H1 (cell line): ENCODE data around the gene SPR. TPM values are rescaled to one million over a fixed set of nuclear protein-coding genes. Genes with fewer than 3 reads are reported as not detected.

Experiments used
- CTCF ChIA-PET: fragments of 300-600 bp; sonication (Branson Sonifier 250); formaldehyde crosslinking; loops from one replicate; lab custom pipeline; 2021; ENCODE audit not compliant: partially characterized antibody; lab: Charles Lee
- POLR2A ChIA-PET: fragments of 300-600 bp; sonication (Branson Sonifier 250); formaldehyde crosslinking; loops from one replicate; lab custom pipeline; 2021; ENCODE audit warnings: inconsistent platforms; ENCODE audit not compliant: partially characterized antibody; lab: Charles Lee
- DNase-seq, 2 experiments: peaks; one replicate each; pipeline versions ENCODE4 v3.0.0 to v3.0.0-alpha.2; 2010 to 2022; ENCODE audit warnings: low spot score in 2 of 2, low read depth in 1 of 2, mixed read lengths in 1 of 2
- FAIRE-seq: peaks from 2 replicates; lab custom pipeline; 2011; peaks lifted over from hg19 to GRCh38; lab: Jason Lieb, UNC
- H2AFZ ChIP-seq: 2 replicates; pipeline ENCODE4 v1.8.1; 2012; ENCODE audit warnings: low read length, inconsistent platforms
- H2AK5ac ChIP-seq: 2 replicates; pipeline ENCODE4 v1.6.1; 2013; ENCODE audit warnings: low read depth, low read length
- H2BK120ac ChIP-seq: replicated peaks from 2 replicates; pipeline ENCODE3; 2013; ENCODE audit warnings: low read depth, low read length, inconsistent platforms
- H2BK12ac ChIP-seq: 2 replicates; pipeline ENCODE4 v1.6.1; 2013; ENCODE audit warnings: low read depth, low read length
- H2BK15ac ChIP-seq: 2 replicates; pipeline ENCODE4 v1.6.1; 2013; ENCODE audit warnings: low read length
- H2BK20ac ChIP-seq: 2 replicates; pipeline ENCODE4 v1.6.1; 2013; ENCODE audit warnings: low read length
- H2BK5ac ChIP-seq: 2 replicates; pipeline ENCODE4 v1.6.1; 2013; ENCODE audit warnings: low read depth, low read length
- H3K14ac ChIP-seq: 2 replicates; pipeline ENCODE4 v1.6.1; 2013; ENCODE audit warnings: inconsistent platforms; ENCODE audit not compliant: insufficient read length
- H3K18ac ChIP-seq: 2 replicates; pipeline ENCODE4 v1.6.1; 2013; ENCODE audit warnings: low read length; ENCODE audit errors: extremely low read depth
- H3K23ac ChIP-seq: 2 replicates; pipeline ENCODE4 v1.6.1; 2013; ENCODE audit warnings: inconsistent platforms; ENCODE audit not compliant: insufficient read length
- H3K23me2 ChIP-seq: 2 replicates; pipeline ENCODE4 v1.6.1; 2013; ENCODE audit warnings: low read depth, low read length
- H3K27ac ChIP-seq: 2 replicates; pipeline ENCODE4 v1.6.1; 2011; ENCODE audit warnings: low read depth, low read length, inconsistent platforms
- H3K27me3 ChIP-seq, 4 experiments: replicated peaks in 1 of 4; 1 replicate in 1 of 4; 2 replicates in 3 of 4; pipeline versions ENCODE4 v1.6.1 to v1.8.1; 2011 to 2013; ENCODE audit warnings: low read length in 3 of 4, mild to moderate bottlenecking in 3 of 4, inconsistent platforms in 2 of 4, mixed read lengths in 2 of 4, moderate library complexity in 1 of 4; ENCODE audit not compliant: control insufficient read depth in 3 of 4, insufficient read depth in 3 of 4; ENCODE audit errors: extremely low read depth in 1 of 4
- H3K36me3 ChIP-seq, 4 experiments: 2 replicates each; pipeline versions ENCODE4 v1.6.1 to v1.8.1; 2011 to 2013; ENCODE audit warnings: mild to moderate bottlenecking in 4 of 4, low read length in 3 of 4, moderate library complexity in 2 of 4, control low read depth in 1 of 4, inconsistent platforms in 1 of 4; ENCODE audit not compliant: insufficient read depth in 4 of 4, control insufficient read depth in 2 of 4
- H3K4ac ChIP-seq: replicated peaks from 2 replicates; pipeline ENCODE3; 2013; ENCODE audit warnings: low read length, low read depth, mixed read lengths, inconsistent platforms; ENCODE audit not compliant: insufficient read length
- H3K4me1 ChIP-seq, 4 experiments: replicated peaks in 1 of 4; 1 replicate in 1 of 4; 2 replicates in 3 of 4; pipeline versions ENCODE4 v1.6.1 to v1.8.1; 2011 to 2013; ENCODE audit warnings: low read length in 3 of 4, inconsistent platforms in 2 of 4, mixed read lengths in 1 of 4; ENCODE audit not compliant: insufficient read depth in 4 of 4, control insufficient read depth in 3 of 4
- H3K4me2 ChIP-seq, 2 experiments: 2 replicates each; pipeline versions ENCODE4 v1.6.1 to v1.8.1; 2011 to 2013; ENCODE audit warnings: low read depth in 2 of 2, low read length in 2 of 2, control low read depth in 1 of 2, inconsistent platforms in 1 of 2, mild to moderate bottlenecking in 1 of 2; ENCODE audit not compliant: insufficient read depth in 1 of 2
- H3K4me3 ChIP-seq, 4 experiments: fragments of 200-600, 300-600 bp in 1 of 4; sonication (generic), shearing (Covaris generic), sonication (Bioruptor Twin) in 1 of 4; 2 replicates each; pipeline versions ENCODE4 v1.5.1 to v1.8.1; 2011 to 2016; ENCODE audit warnings: low read length in 4 of 4, low read depth in 3 of 4, control low read depth in 2 of 4, inconsistent platforms in 2 of 4, mild to moderate bottlenecking in 2 of 4, mixed read lengths in 1 of 4, moderate library complexity in 1 of 4; ENCODE audit not compliant: insufficient read depth in 2 of 4; ENCODE audit errors: extremely low read depth in 1 of 4
- H3K56ac ChIP-seq: replicated peaks from 2 replicates; pipeline ENCODE3; 2013; ENCODE audit warnings: low read depth, mild to moderate bottlenecking, mixed read lengths, low read length, inconsistent platforms; ENCODE audit not compliant: insufficient read length
- H3K79me1 ChIP-seq: 2 replicates; pipeline ENCODE4 v1.6.1; 2013; ENCODE audit warnings: low read depth, low read length, control low read depth
- H3K79me2 ChIP-seq, 2 experiments: 2 replicates each; pipeline versions ENCODE4 v1.6.1 to v1.8.1; 2012 to 2013; ENCODE audit warnings: low read length in 2 of 2, mild to moderate bottlenecking in 2 of 2, inconsistent platforms in 1 of 2; ENCODE audit not compliant: insufficient read depth in 2 of 2, control insufficient read depth in 1 of 2
- H3K9ac ChIP-seq, 4 experiments: replicated peaks in 1 of 4; 1 replicate in 1 of 4; 2 replicates in 3 of 4; pipeline versions ENCODE4 v1.6.1 to v1.8.1; 2011 to 2013; ENCODE audit warnings: low read depth in 3 of 4, low read length in 3 of 4, control low read depth in 2 of 4, mild to moderate bottlenecking in 2 of 4, moderate library complexity in 2 of 4, inconsistent platforms in 1 of 4; ENCODE audit errors: extremely low read depth in 1 of 4
- H3K9me3 ChIP-seq, 2 experiments: 2 replicates each; pipeline versions ENCODE4 v1.6.1 to v1.8.1; 2012 to 2013; ENCODE audit warnings: mild to moderate bottlenecking in 2 of 2, moderate library complexity in 2 of 2, control low read depth in 1 of 2, inconsistent platforms in 1 of 2, low read depth in 1 of 2, low read length in 1 of 2, mixed read lengths in 1 of 2; ENCODE audit not compliant: insufficient read depth in 2 of 2
- H4K20me1 ChIP-seq, 2 experiments: replicated peaks in 1 of 2; 2 replicates each; pipeline versions ENCODE3 to v1.8.1; 2011 to 2013; ENCODE audit warnings: inconsistent platforms in 2 of 2, low read length in 2 of 2, mild to moderate bottlenecking in 1 of 2; ENCODE audit not compliant: insufficient read depth in 2 of 2, control insufficient read depth in 1 of 2
- H4K5ac ChIP-seq: 2 replicates; pipeline ENCODE4 v1.6.1; 2013; ENCODE audit warnings: low read length, low read depth, mixed read lengths, inconsistent platforms; ENCODE audit not compliant: insufficient read length
- H4K8ac ChIP-seq: 2 replicates; pipeline ENCODE4 v1.8.0; 2013; ENCODE audit warnings: mild to moderate bottlenecking, moderate library complexity, low read length, inconsistent platforms; ENCODE audit not compliant: insufficient read depth; ENCODE audit errors: extremely low read depth
- H4K91ac ChIP-seq: replicated peaks from 2 replicates; pipeline ENCODE3; 2013; ENCODE audit warnings: low read length, mixed read lengths, inconsistent platforms; ENCODE audit not compliant: insufficient read length
- CHD2 ChIP-seq: IDR thresholded peaks from 2 replicates; pipeline ENCODE4 v1.6.1; 2012; ENCODE audit warnings: low read length, improper control_type of control experiment
- CREB1 ChIP-seq: IDR thresholded peaks from 2 replicates; pipeline ENCODE4 v1.6.1; 2012; ENCODE audit warnings: inconsistent platforms
- JUN ChIP-seq: IDR thresholded peaks from 2 replicates; pipeline ENCODE4 v1.6.1; 2011; ENCODE audit warnings: low read depth, mild to moderate bottlenecking, improper control_type of control experiment, low read length
- NANOG ChIP-seq: IDR thresholded peaks from 2 replicates; pipeline ENCODE4 v1.6.1; 2011; ENCODE audit warnings: low read length, low read depth, mild to moderate bottlenecking, inconsistent platforms; ENCODE audit not compliant: insufficient read depth, poor library complexity, severe bottlenecking
- SIRT6 ChIP-seq: IDR thresholded peaks from one replicate; pipeline ENCODE4 v1.7.1; 2012; ENCODE audit warnings: low read length, inconsistent platforms
- TAF1 ChIP-seq: IDR thresholded peaks from 2 replicates; pipeline ENCODE4 v1.6.1; 2011; ENCODE audit warnings: mild to moderate bottlenecking, low read depth, low read length
- WGBS, 2 experiments: shearing (Covaris generic) in 1 of 2; methylation state at CpG; one replicate each; pipeline versions ENCODE4 v1.1.6 to v1.1.7; 2013 to 2015; ENCODE audit warnings: low lambda C conversion rate in 2 of 2, mixed read lengths in 2 of 2, inconsistent platforms in 1 of 2, low coverage in 1 of 2, missing lambda C conversion rate in 1 of 2; ENCODE audit not compliant: insufficient replicate concordance in 2 of 2, insufficient coverage in 1 of 2, insufficient read length in 1 of 2; ENCODE audit errors: extremely low coverage in 1 of 2, missing lambda C conversion rate in 1 of 2; 5-methylcytosine and 5-hydroxymethylcytosine counted together
- polyA plus RNA-seq, 7 experiments: library from polyadenylated mRNA; depleted of rRNA in 3 of 7; stranded (reverse) in 5 of 7; unstranded in 2 of 7; fragments of >200 nt in 5 of 7; fragments of 200-250 nt in 2 of 7; gene quantifications; 1 replicate in 5 of 7; 2 replicates in 1 of 7; 4 replicates in 1 of 7; pipeline versions ENCODE4 v1.2.1 to v1.2.3, GENCODE V29; 2011 to 2013; ENCODE audit warnings: missing spikeins in 2 of 7, mixed read lengths in 2 of 7
- total RNA-seq: library from RNA; stranded (reverse); fragmentation: NEBNext Ultra II Directional; extraction: Animal tissue kit (Norgen Biotek cat#: 25700); gene quantifications from 2 replicates; pipeline ENCODE4 v1.2.1, GENCODE V29; 2021

Gene SPR
- total and polyA plus RNA-seq, 2 of the 8 experiments (the other 6 are each of a cell fraction or from before 2014, with no cell fraction given), result 4.5 to 11.5 TPM

GRCh38 chr2:72846171-72847095, 40.8 kb upstream of the SPR start:
- POLR2A ChIA-PET, result interaction anchor here (0.6 kb wide), 1 partner anchor 81 kb away, joined by 4 read pairs; no protein-coding TSS in a partner anchor
- H3K23ac ChIP-seq, result no peak overlapping the region
- no peak overlapping the region for H3K4me3 ChIP-seq
- H3K9ac ChIP-seq, result no peak overlapping the region
- no peaks in the 10 kb centered on the region for H3K79me2 ChIP-seq
- H2AFZ ChIP-seq, result no peak overlapping the region
- H3K14ac ChIP-seq, result no peak overlapping the region
- H2BK12ac ChIP-seq, result no peak overlapping the region
- H3K27me3 ChIP-seq, result no peaks in the 10 kb centered on the region; a peak in 1 of 7 replicates
- CTCF ChIA-PET, result interaction anchor here (0.6 to 1.8 kb wide), 12 partner anchors 13 to 331 kb away, joined by 3 to 6 read pairs (median 3); no protein-coding TSS in a partner anchor
- H2AK5ac ChIP-seq, result no peak overlapping the region
- no peaks in the 10 kb centered on the region for H3K79me1 ChIP-seq
- FAIRE-seq, result no peak
- no peaks in the 10 kb centered on the region for H3K36me3 ChIP-seq
- 89% methylated on average over 4 of the region's 6 CpGs; no CpG with 5 or more reads in 1 of the 2 experiments for WGBS, 2 experiments
- no peak overlapping the region for H3K27ac ChIP-seq
- no peak for TF ChIP-seq JUN
- TF ChIP-seq CHD2, result no peak
- no peak for TF ChIP-seq NANOG
- no peak for TF ChIP-seq SIRT6
- no peak for TF ChIP-seq CREB1
- TF ChIP-seq TAF1, result no peak
- no peak for DNase-seq
- no peak overlapping the region for H3K4ac ChIP-seq
- H3K23me2 ChIP-seq, result no peaks in the 10 kb centered on the region; the same call in 1 of the 2 replicates
- no peaks in the 10 kb centered on the region for H3K9me3 ChIP-seq
- no peak overlapping the region for H2BK15ac ChIP-seq
- H3K56ac ChIP-seq, result no peak overlapping the region
- no peak overlapping the region for H4K5ac ChIP-seq
- no peak overlapping the region for H3K18ac ChIP-seq
- peaks cover 0 to 3% (median 0%) of the 10 kb centered on the region in 4 experiments; a peak in 2 of 7 replicates for H3K4me1 ChIP-seq
- H4K8ac ChIP-seq, result no peak overlapping the region
- no peak overlapping the region for H2BK5ac ChIP-seq
- H2BK120ac ChIP-seq, result no peak overlapping the region
- H2BK20ac ChIP-seq, result no peak overlapping the region
- no peak overlapping the region for H4K91ac ChIP-seq
- H3K4me2 ChIP-seq, result no peak overlapping the region
- no peaks in the 10 kb centered on the region for H4K20me1 ChIP-seq
